PFSK-1 (cell line): ENCODE data around the gene CEACAM3.

Source experiments
- FOXP2 ChIP-seq: optimal IDR thresholded peaks from 2 replicates; pipeline ENCODE3; 2011; ENCODE audit warnings: borderline replicate concordance, control low read depth, inconsistent platforms; ENCODE audit not compliant: insufficient read depth; ENCODE audit errors: extremely low read length, extremely low read depth
- POLR2AphosphoS5 ChIP-seq: IDR thresholded peaks from 2 replicates; pipeline ENCODE4 v1.6.1; 2012; ENCODE audit warnings: low read depth, mild to moderate bottlenecking, control low read depth, low read length, moderate library complexity
- REST ChIP-seq, 2 experiments: IDR thresholded peaks; 2 replicates each; pipeline versions ENCODE4 v1.6.1 to v1.8.0; 2011 to 2012; ENCODE audit warnings: low read depth in 2 of 2, low read length in 2 of 2, control low read depth in 1 of 2, inconsistent platforms in 1 of 2, mild to moderate bottlenecking in 1 of 2, moderate library complexity in 1 of 2; ENCODE audit not compliant: insufficient read depth in 1 of 2
- SIN3A ChIP-seq: IDR thresholded peaks from 2 replicates; pipeline ENCODE4 v1.6.1; 2012; ENCODE audit warnings: mild to moderate bottlenecking, low read length, moderate library complexity, borderline replicate concordance; ENCODE audit not compliant: insufficient read depth
- TAF1 ChIP-seq: IDR thresholded peaks from 2 replicates; pipeline ENCODE4 v1.6.1; 2012; ENCODE audit warnings: low read length, control low read depth, borderline replicate concordance; ENCODE audit not compliant: insufficient read depth

Gene CEACAM3

GRCh38 chr19:41784743-41785142 is 11.6 kb upstream of the CEACAM3 start:
- TF ChIP-seq TAF1, result no peak
- no peak for TF ChIP-seq POLR2AphosphoS5
- TF ChIP-seq SIN3A, result no peak
- no peak for TF ChIP-seq REST (IDR thresholded peaks at IDR 0.05; ENCODE audit: insufficient read depth in 1 of 2, low read depth in 2 of 2, low read length in 2 of 2)
- TF ChIP-seq FOXP2, result no peak

DNA sequence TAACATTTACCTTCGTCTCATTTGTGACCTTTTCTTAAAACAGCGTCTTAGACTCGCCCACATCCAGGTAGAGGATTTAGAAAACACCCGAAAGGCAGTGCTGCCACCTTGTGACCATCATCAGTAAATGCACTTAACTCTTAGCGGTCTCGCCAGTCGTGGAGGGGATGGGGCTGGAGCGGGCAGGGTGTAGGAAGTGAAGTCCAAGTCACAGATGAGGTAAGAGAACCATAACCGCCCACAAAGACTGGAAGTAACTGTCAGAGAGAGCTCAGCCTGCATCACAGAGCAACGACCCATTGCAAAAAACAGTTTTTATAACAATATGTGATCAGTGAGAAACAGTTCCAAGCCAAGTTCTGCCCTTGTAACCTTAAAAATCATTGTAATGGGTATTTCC is 10.7 kb upstream of the CEACAM3 start:
- TF ChIP-seq TAF1 (no peak), POLR2AphosphoS5 (no peak), FOXP2 (no peak), SIN3A (no peak), REST (IDR thresholded peaks at IDR 0.05; ENCODE audit: insufficient read depth in 1 of 2, low read depth in 2 of 2, low read length in 2 of 2) (no peak)

GRCh38 chr19:41787055-41787454 is 9.3 kb upstream of the CEACAM3 start:
- TF ChIP-seq TAF1, result no peak
- TF ChIP-seq FOXP2, result no peak
- no peak for TF ChIP-seq SIN3A
- TF ChIP-seq POLR2AphosphoS5, result no peak
- no peak for TF ChIP-seq REST (IDR thresholded peaks at IDR 0.05; ENCODE audit: insufficient read depth in 1 of 2, low read depth in 2 of 2, low read length in 2 of 2)

GRCh38 chr19:41792513-41793413 is 3.6 kb upstream of the CEACAM3 start:
- no peak for TF ChIP-seq REST (IDR thresholded peaks at IDR 0.05; ENCODE audit: insufficient read depth in 1 of 2, low read depth in 2 of 2, low read length in 2 of 2)
- no peak for TF ChIP-seq FOXP2
- no peak for TF ChIP-seq POLR2AphosphoS5
- TF ChIP-seq TAF1, result no peak
- no peak for TF ChIP-seq SIN3A
